CD14-positive monocyte (primary cell): ENCODE measurements around the gene WDR6. TPM values are rescaled to one million over a fixed set of nuclear protein-coding genes. Genes with fewer than 3 reads are reported as not detected.

ENCODE experiments used
- DNase-seq, 3 donors: peaks; one replicate each; pipeline ENCODE4 v3.0.0-alpha.2; 2011 to 2022
- H2AFZ ChIP-seq: 2 replicates; pipeline ENCODE4 v1.6.0; 2012; ENCODE audit warnings: mild to moderate bottlenecking, low read depth, low read length, inconsistent platforms; ENCODE audit not compliant: insufficient read depth, poor library complexity, severe bottlenecking
- H3K27ac ChIP-seq, 2 donors: 1 replicate in 1 of 2; 2 replicates in 1 of 2; pipeline ENCODE4 v1.5.1; 2012 to 2013; ENCODE audit warnings: low read length in 2 of 2, control low read depth in 1 of 2, inconsistent platforms in 1 of 2, low read depth in 1 of 2, mild to moderate bottlenecking in 1 of 2
- H3K27me3 ChIP-seq, 2 donors: one replicate each; pipeline versions ENCODE4 v1.6.0 to v1.6.1; 2011 to 2013; ENCODE audit warnings: low read length in 2 of 2; ENCODE audit not compliant: control insufficient read depth in 2 of 2, insufficient read depth in 2 of 2
- H3K36me3 ChIP-seq, 2 donors: replicated peaks in 1 of 2; 1 replicate in 1 of 2; 2 replicates in 1 of 2; pipeline versions ENCODE4 v1.5.1 to v1.6.1; 2012 to 2013; ENCODE audit warnings: low read length in 2 of 2, control low read depth in 1 of 2, inconsistent platforms in 1 of 2, mild to moderate bottlenecking in 1 of 2; ENCODE audit not compliant: insufficient read depth in 2 of 2, control insufficient read depth in 1 of 2
- H3K4me1 ChIP-seq, 2 donors: 1 replicate in 1 of 2; 2 replicates in 1 of 2; pipeline versions ENCODE4 v1.5.1 to v1.6.1; 2012 to 2013; ENCODE audit warnings: low read length in 2 of 2, control low read depth in 1 of 2, inconsistent platforms in 1 of 2, mild to moderate bottlenecking in 1 of 2, moderate library complexity in 1 of 2; ENCODE audit not compliant: insufficient read depth in 2 of 2, control insufficient read depth in 1 of 2
- H3K4me2 ChIP-seq: replicated peaks from 2 replicates; pipeline ENCODE3; 2012; ENCODE audit warnings: low read length, moderate library complexity, mild to moderate bottlenecking; ENCODE audit not compliant: poor library complexity, severe bottlenecking; ENCODE audit errors: extremely low read depth
- H3K4me3 ChIP-seq, 3 experiments: fragments of 200-600 bp in 1 of 3; sonication (generic) in 1 of 3; replicated peaks in 1 of 3; 1 replicate in 2 of 3; 2 replicates in 1 of 3; pipeline ENCODE4 v1.5.1; 2011 to 2013; ENCODE audit warnings: low read length in 3 of 3, mild to moderate bottlenecking in 3 of 3, control low read depth in 2 of 3, low read depth in 2 of 3, inconsistent platforms in 1 of 3, moderate library complexity in 1 of 3
- H3K79me2 ChIP-seq: 2 replicates; pipeline ENCODE4 v1.6.0; 2012; ENCODE audit warnings: mild to moderate bottlenecking, control low read depth, inconsistent platforms, low read length, moderate library complexity; ENCODE audit not compliant: insufficient read depth
- H3K9ac ChIP-seq: 2 replicates; pipeline ENCODE4 v1.6.0; 2017; ENCODE audit warnings: low read length, mild to moderate bottlenecking; ENCODE audit not compliant: insufficient read depth, poor library complexity, severe bottlenecking
- H3K9me3 ChIP-seq, 2 donors: replicated peaks in 1 of 2; 1 replicate in 1 of 2; 2 replicates in 1 of 2; pipeline versions ENCODE4 v1.5.1 to v1.6.1; 2012 to 2013; ENCODE audit warnings: low read length in 2 of 2, control low read depth in 1 of 2; ENCODE audit not compliant: control insufficient read depth in 1 of 2, insufficient read depth in 1 of 2
- H4K20me1 ChIP-seq: 2 replicates; pipeline ENCODE4 v1.6.0; 2012; ENCODE audit warnings: mild to moderate bottlenecking, low read length, control low read depth, moderate library complexity; ENCODE audit not compliant: insufficient read depth
- H3K27ac Mint-ChIP-seq, 7 donors: one replicate each; pipeline ENCODE4 v1.8.0; 2020; ENCODE audit warnings: mild to moderate bottlenecking in 7 of 7, mixed read lengths in 7 of 7, moderate library complexity in 6 of 7, inconsistent platforms in 2 of 7
- H3K27me3 Mint-ChIP-seq, 3 donors: one replicate each; pipeline ENCODE4 v1.8.0; 2021 to 2022; ENCODE audit warnings: low read depth in 3 of 3, mild to moderate bottlenecking in 3 of 3, mixed read lengths in 3 of 3, moderate library complexity in 3 of 3, inconsistent platforms in 1 of 3
- H3K36me3 Mint-ChIP-seq, 2 donors: one replicate each; pipeline ENCODE4 v1.8.0; 2020; ENCODE audit warnings: mixed read lengths in 2 of 2, inconsistent platforms in 1 of 2, mild to moderate bottlenecking in 1 of 2
- H3K4me1 Mint-ChIP-seq: one replicate; pipeline ENCODE4 v1.8.0; 2020; ENCODE audit warnings: mild to moderate bottlenecking, mixed read lengths
- H3K4me3 Mint-ChIP-seq, 2 donors: one replicate each; pipeline ENCODE4 v1.8.0; 2020; ENCODE audit warnings: mild to moderate bottlenecking in 2 of 2, mixed read lengths in 2 of 2, moderate library complexity in 1 of 2
- H3K9me3 Mint-ChIP-seq, 7 donors: one replicate each; pipeline ENCODE4 v1.8.0; 2020 to 2022; ENCODE audit warnings: mixed read lengths in 7 of 7, mild to moderate bottlenecking in 6 of 7, moderate library complexity in 6 of 7, inconsistent platforms in 2 of 7
- WGBS: methylation state at CpG from one replicate; pipeline ENCODE4 v1.1.5; 2013; ENCODE audit warnings: missing lambda C conversion rate; ENCODE audit not compliant: insufficient coverage; 5-methylcytosine and 5-hydroxymethylcytosine counted together
- intact Hi-C, 2 donors: fragments of 100-400 bp; cut with micrococcal nuclease; formaldehyde crosslinking; loops; one replicate each; pipeline versions ENCODE4 v1.15.0 to v1.15.1; 2023
- polyA plus RNA-seq, 3 donors: library from polyadenylated mRNA; depleted of rRNA in 1 of 3; unstranded in 2 of 3; stranded (reverse) in 1 of 3; fragments of 300-500 nt in 2 of 3; fragments of >200 nt in 1 of 3; fragmentation: Illumina TruSeq in 2 of 3; gene quantifications; 1 replicate in 2 of 3; 2 replicates in 1 of 3; pipeline ENCODE4 v1.2.3, GENCODE V29; 2012 to 2021
- TF ChIP-seq, protein P1 (sequence below): fragments of 200-600 bp; IDR thresholded peaks from one replicate; pipeline ENCODE4 v1.8.0; 2022; ENCODE audit warnings: antibody characterized with exemption, mild to moderate bottlenecking

WDR6 gene
- polyA plus RNA-seq, 3 donors, result 30.6 to 103 (median 46.3) TPM

DNA sequence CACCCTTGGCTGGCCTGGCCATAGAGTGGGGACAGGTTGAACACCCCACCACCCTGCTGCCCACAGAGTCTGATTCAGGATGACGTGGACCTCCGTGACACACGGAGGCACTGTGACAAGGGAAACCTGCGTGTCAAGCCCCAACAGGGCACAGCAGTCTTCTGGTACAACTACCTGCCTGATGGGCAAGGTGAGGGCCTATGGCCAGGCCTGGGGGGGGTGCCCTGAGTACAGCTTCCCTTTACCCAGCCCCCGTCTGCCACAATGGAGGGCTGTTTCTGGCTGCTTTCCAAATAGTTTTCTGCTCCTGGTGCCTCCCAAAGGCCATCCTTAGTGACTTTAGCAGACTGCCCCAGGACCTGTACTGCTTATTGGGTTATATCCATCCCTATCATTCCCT lies 1.2 kb upstream of the WDR6 start:
- peak overlapping the region in 5 of 7 donors; percentile 94 to 99 (median 99) for H3K27ac Mint-ChIP-seq
- H3K9me3 Mint-ChIP-seq, result no peaks in the 10 kb centered on the region

DNA sequence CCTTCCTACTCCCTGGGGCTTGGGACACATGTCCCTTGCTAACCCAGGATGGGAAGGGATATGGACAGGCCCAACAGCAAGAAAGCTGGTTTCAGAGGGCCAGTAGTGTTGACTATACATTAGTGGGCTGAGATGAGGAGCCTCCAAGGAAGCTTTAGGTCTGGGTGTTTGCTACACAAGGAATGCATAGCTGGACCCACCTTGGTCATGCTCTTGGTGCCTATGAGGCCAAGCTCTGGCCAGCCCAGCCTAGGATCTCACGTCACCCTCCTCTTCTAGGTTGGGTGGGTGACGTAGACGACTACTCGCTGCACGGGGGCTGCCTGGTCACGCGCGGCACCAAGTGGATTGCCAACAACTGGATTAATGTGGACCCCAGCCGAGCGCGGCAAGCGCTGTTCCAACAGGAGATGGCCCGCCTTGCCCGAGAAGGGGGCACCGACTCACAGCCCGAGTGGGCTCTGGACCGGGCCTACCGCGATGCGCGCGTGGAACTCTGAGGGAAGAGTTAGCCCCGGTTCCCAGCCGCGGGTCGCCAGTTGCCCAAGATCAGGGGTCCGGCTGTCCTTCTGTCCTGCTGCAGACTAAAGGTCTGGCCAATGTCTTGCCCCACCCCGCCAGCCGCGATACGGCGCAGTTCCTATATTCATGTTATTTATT lies 653 bp upstream of the WDR6 start:
- Histone ChIP-seq H4K20me1 (peaks cover 13% of the 10 kb centered on the region), H3K27me3 (no peaks in the 10 kb centered on the region), H3K4me2 (peak overlapping the region; percentile 93), H3K9ac (peak overlapping the region; percentile 90), H3K36me3 (peaks cover 2 to 4% of the 10 kb centered on the region in 2 donors), H3K4me1 (peaks cover 20 to 34% of the 10 kb centered on the region in 2 donors), H3K4me3 (peak overlapping the region; percentile 57 to 94 (median 93)), H2AFZ (peak overlapping the region; percentile 94), H3K27ac (peak overlapping the region; percentile 90 to 97), H3K9me3 (no peaks in the 10 kb centered on the region), H3K79me2 (peaks cover 25% of the 10 kb centered on the region)
- TF ChIP-seq, protein P1, sequence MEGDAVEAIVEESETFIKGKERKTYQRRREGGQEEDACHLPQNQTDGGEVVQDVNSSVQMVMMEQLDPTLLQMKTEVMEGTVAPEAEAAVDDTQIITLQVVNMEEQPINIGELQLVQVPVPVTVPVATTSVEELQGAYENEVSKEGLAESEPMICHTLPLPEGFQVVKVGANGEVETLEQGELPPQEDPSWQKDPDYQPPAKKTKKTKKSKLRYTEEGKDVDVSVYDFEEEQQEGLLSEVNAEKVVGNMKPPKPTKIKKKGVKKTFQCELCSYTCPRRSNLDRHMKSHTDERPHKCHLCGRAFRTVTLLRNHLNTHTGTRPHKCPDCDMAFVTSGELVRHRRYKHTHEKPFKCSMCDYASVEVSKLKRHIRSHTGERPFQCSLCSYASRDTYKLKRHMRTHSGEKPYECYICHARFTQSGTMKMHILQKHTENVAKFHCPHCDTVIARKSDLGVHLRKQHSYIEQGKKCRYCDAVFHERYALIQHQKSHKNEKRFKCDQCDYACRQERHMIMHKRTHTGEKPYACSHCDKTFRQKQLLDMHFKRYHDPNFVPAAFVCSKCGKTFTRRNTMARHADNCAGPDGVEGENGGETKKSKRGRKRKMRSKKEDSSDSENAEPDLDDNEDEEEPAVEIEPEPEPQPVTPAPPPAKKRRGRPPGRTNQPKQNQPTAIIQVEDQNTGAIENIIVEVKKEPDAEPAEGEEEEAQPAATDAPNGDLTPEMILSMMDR, result no peak
- no peaks in the 10 kb centered on the region for H3K9me3 Mint-ChIP-seq
- peaks cover 0 to 2% (median 1%) of the 10 kb centered on the region in 3 donors for H3K27me3 Mint-ChIP-seq
- H3K4me1 Mint-ChIP-seq, result peaks cover 23% of the 10 kb centered on the region
- peak overlapping the region; percentile 94 to 99 (median 99) for H3K27ac Mint-ChIP-seq
- peak in 2 of 3 donors; percentile 14 to 66 for DNase-seq
- H3K36me3 Mint-ChIP-seq, result peaks cover 5 to 14% of the 10 kb centered on the region in 2 donors
- 0% methylated on average over 27 of the region's 32 CpGs for WGBS
- peak overlapping the region; percentile 95 to 98 for H3K4me3 Mint-ChIP-seq
- intact Hi-C loops, result loop anchor here in 1 of 2 donors (2.0 kb wide), 1 partner anchor 18 kb away; no protein-coding TSS in a partner anchor

More for the DNA sequence above, 1.2 kb upstream of the WDR6 start:
- intact Hi-C loops, result loop anchor here in 1 of 2 donors (2.0 kb wide), 1 partner anchor 17 kb away; no protein-coding TSS in a partner anchor
- peak overlapping the region; percentile 93 for H3K4me2 ChIP-seq
- H3K9ac ChIP-seq, result no peak overlapping the region
- peaks cover 10% of the 10 kb centered on the region for H4K20me1 ChIP-seq
- H3K27me3 ChIP-seq, result no peaks in the 10 kb centered on the region
- TF ChIP-seq, protein P1, result no peak
- H2AFZ ChIP-seq, result peak overlapping the region; percentile 94
- no peaks in the 10 kb centered on the region for H3K9me3 ChIP-seq
- Mint-ChIP-seq H3K4me3 (no peak overlapping the region), H3K36me3 (peaks cover 5 to 13% of the 10 kb centered on the region in 2 donors), H3K4me1 (peaks cover 23% of the 10 kb centered on the region), H3K27me3 (peaks cover 0 to 2% (median 1%) of the 10 kb centered on the region in 3 donors)
- peaks cover 21% of the 10 kb centered on the region for H3K79me2 ChIP-seq
- WGBS, result 84% methylated on average over 5 of the region's 5 CpGs
- peaks cover 20 to 34% of the 10 kb centered on the region in 2 donors for H3K4me1 ChIP-seq
- H3K4me3 ChIP-seq, result peak overlapping the region in 1 of 3 experiments; percentile 93
- no peaks in the 10 kb centered on the region for H3K36me3 ChIP-seq
- DNase-seq, result no peak
- no peak overlapping the region for H3K27ac ChIP-seq
